ENCODE results near the gene PIWIL4.
A peak's percentile ranks its signal among the peaks of the same experiment; 100 is the strongest.

PIWIL4 gene

DNA sequence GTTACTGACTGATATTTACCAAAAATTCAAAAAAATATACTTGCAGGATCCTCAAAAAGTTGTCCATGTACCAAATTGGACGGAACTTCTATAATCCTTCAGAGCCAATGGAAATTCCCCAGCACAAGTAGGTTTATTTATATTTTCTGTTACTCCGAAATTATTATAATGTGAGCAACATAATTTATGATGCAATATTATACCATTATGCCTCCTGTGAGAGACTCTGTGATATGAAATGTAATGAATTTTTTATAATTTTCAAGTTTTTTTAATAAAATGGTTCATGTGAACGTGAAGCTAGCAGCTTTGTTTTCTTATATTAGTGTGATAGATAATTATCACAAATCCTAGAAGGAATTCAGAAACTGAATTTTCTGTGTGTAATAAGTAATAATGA is 18.2 kb downstream of the PIWIL4 start:
- peaks cover 3% of the 10 kb centered on the region for H3K4me1 Mint-ChIP-seq
- no peaks in the 10 kb centered on the region for H3K36me3 Mint-ChIP-seq
- no peak overlapping the region for H3K4me3 Mint-ChIP-seq
- DNase-seq (ENCODE audit: low spot score in 2 of 2) = no peak
- peaks cover 3% of the 10 kb centered on the region for H3K27me3 Mint-ChIP-seq
- H3K9me3 Mint-ChIP-seq = no peaks in the 10 kb centered on the region
- no peak overlapping the region for H3K27ac Mint-ChIP-seq
- no peak for ATAC-seq (ENCODE audit: low read depth)

DNA sequence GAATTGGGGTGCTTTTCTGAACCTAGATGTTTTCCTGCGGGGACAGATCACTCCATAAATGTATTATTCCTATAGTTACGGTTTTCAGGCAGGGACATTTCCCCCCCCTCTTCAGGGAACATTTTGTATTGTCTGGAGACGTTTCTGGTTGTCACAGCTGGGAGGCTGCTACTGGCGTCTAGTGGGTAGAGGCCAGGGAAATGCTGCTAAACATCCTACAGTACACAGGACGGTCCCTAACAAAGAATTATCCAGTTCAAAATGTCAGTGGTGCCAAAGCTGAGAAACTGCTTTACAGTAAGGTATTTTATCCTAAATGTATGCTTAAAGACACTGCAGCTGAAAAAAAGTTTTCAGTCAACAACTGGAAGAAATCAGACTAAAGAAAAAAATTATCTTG is 19.4 kb downstream of the PIWIL4 start:
- Mint-ChIP-seq H3K27me3 (peaks cover 2% of the 10 kb centered on the region), H3K4me3 (no peak overlapping the region), H3K4me1 (peaks cover 3% of the 10 kb centered on the region), H3K9me3 (no peaks in the 10 kb centered on the region), H3K27ac (no peak overlapping the region), H3K36me3 (no peaks in the 10 kb centered on the region)
- DNase-seq (ENCODE audit: low spot score in 2 of 2) (no peak), ATAC-seq (ENCODE audit: low read depth) (no peak)

DNA sequence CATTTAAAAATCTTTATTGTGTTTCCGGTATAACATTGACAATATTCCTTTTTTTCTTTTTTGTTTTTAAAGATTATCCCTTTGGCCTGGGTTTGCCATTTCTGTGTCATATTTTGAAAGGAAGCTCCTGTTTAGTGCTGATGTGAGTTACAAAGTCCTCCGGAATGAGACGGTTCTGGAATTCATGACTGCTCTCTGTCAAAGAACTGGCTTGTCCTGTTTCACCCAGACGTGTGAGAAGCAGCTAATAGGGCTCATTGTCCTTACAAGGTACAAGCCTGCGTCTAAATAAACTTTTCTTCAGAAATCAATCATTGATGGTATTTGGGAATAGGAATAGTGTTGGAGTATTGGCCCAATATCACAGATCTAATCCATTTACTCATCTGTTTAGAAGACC is 19.8 kb downstream of the PIWIL4 start:
- ATAC-seq (ENCODE audit: low read depth) = no peak
- no peak for DNase-seq (ENCODE audit: low spot score in 2 of 2)
- H3K36me3 Mint-ChIP-seq = no peaks in the 10 kb centered on the region
- H3K27ac Mint-ChIP-seq = no peak overlapping the region
- no peaks in the 10 kb centered on the region for H3K9me3 Mint-ChIP-seq
- H3K4me3 Mint-ChIP-seq = no peak overlapping the region
- H3K27me3 Mint-ChIP-seq = peaks cover 2% of the 10 kb centered on the region
- H3K4me1 Mint-ChIP-seq = no peaks in the 10 kb centered on the region

DNA sequence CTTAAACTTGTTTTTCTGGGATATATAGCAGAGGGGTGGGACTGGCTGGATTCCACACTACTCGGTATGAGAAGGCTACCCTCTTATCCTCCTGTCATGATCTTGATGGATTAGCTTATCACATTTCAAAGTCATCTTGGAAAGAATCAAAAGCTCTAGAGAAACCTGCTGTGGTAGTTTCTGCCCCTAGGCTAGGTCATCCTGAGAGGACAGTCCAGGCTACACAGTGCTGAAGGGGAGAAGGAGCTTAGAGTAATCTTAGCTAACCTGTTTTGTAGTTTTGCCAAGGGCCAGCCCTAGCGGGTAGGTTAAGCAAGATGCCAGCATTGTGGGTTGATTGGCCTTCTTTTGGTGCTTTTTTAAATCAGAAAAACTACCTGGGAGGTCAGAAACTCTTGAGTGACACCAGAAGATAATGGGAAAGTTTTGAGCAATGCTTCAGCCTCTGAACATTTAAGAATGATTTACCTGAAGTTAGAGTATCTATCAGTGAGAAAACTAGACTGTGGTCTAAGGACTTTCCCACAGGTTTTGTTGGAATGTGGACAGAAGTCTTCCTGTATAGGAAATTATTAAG is 21.3 kb downstream of the PIWIL4 start:
- Mint-ChIP-seq H3K27me3 (peaks cover 2% of the 10 kb centered on the region), H3K4me3 (no peak overlapping the region), H3K27ac (no peak overlapping the region), H3K4me1 (no peaks in the 10 kb centered on the region), H3K36me3 (no peaks in the 10 kb centered on the region), H3K9me3 (no peaks in the 10 kb centered on the region)
- ATAC-seq (ENCODE audit: low read depth) (no peak), DNase-seq (ENCODE audit: low spot score in 2 of 2) (no peak)

DNA sequence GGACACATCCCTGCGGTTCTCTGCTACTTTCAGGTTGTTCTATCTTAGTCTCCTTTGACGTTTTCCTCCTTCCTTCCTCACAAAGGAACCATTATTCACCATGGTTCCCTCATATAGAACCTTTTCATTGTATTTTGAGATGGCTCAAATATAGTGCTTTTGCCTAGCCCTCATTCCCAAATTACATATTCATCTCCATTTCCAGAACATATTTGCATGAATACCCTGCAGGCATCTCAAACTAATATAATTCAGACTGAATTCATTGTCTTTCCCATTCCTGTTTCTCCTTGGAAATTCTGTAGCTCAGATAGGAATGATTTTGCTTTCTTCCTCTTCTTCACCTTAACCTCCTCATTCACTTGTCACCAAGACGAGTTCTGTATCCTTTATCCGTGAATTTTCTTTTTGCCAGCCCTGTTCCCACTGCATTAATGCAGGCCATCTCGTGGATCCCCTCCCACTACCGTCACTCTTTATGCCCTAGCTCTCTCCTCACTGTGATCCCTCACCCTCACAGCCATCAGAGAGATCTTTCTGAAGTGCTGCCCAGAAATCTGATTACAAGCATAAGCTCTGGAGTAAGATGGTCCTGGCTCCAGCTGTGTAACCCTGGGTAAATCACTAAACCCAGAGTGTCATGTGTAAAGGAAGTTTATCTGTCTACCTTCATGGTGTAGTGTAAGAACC is 23.3 kb downstream of the PIWIL4 start:
- H3K4me3 Mint-ChIP-seq = no peak overlapping the region

DNA sequence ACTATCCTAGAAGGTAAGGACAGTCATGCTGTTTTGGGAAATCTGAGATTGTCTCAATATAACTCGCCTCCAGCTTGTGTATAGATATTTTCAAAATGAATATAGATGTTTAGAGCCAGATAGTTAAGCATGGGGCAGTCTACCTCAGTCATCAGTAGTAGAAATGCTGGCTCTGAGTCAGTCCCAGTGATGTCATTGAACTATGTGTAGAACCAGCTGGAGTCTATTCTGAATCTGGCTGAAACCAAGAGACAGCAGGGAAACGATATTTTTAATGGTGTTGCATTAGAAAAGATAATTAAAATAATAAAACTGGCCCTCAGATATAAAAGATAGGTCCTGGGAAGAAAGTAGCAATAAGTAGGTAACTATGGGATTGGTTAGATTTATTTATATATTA is 25.9 kb downstream of the PIWIL4 start:
- H3K36me3 Mint-ChIP-seq = no peaks in the 10 kb centered on the region
- DNase-seq (ENCODE audit: low spot score in 2 of 2) (no peak), ATAC-seq (ENCODE audit: low read depth) (no peak)
- H3K4me1 Mint-ChIP-seq = peaks cover 3% of the 10 kb centered on the region
- no peaks in the 10 kb centered on the region for H3K9me3 Mint-ChIP-seq
- no peak overlapping the region for H3K27ac Mint-ChIP-seq
- H3K4me3 Mint-ChIP-seq = no peak overlapping the region
- no peaks in the 10 kb centered on the region for H3K27me3 Mint-ChIP-seq

More for the DNA sequence above, 23.3 kb downstream of the PIWIL4 start:
- Mint-ChIP-seq H3K36me3 (no peaks in the 10 kb centered on the region), H3K27me3 (no peaks in the 10 kb centered on the region), H3K9me3 (no peaks in the 10 kb centered on the region), H3K27ac (no peak overlapping the region), H3K4me1 (peaks cover 3% of the 10 kb centered on the region)
- DNase-seq (ENCODE audit: low spot score in 2 of 2) (no peak), ATAC-seq (ENCODE audit: low read depth) (no peak)

DNA sequence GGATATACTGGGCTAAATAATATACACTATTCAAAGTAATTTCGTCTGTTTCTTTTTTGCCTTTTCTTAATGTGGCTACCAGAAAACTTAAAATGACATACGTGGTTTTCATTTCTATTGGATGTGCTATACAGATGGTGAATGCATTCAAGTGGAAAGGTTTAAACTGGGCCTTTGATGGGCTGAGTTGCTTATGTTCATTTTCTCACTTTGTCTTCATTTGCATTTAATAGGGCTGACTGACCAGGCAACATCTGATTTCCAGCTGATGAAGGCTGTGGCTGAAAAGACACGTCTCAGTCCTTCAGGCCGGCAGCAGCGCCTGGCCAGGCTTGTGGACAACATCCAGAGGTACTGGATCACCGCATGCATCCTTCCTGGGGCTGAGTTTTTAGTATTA is 27.9 kb downstream of the PIWIL4 start:
- DNase-seq (ENCODE audit: low spot score in 2 of 2) (no peak), ATAC-seq (ENCODE audit: low read depth) (no peak)
- H3K36me3 Mint-ChIP-seq = peaks cover 2% of the 10 kb centered on the region
- no peaks in the 10 kb centered on the region for H3K9me3 Mint-ChIP-seq
- peaks cover 3% of the 10 kb centered on the region for H3K4me1 Mint-ChIP-seq
- H3K27ac Mint-ChIP-seq = no peak overlapping the region
- H3K27me3 Mint-ChIP-seq = peaks cover 4% of the 10 kb centered on the region
- H3K4me3 Mint-ChIP-seq = no peak overlapping the region

GRCh38 chr11:94597896-94598295 is 30.7 kb downstream of the PIWIL4 start:
- DNase-seq (ENCODE audit: low spot score in 2 of 2) = no peak
- H3K27ac Mint-ChIP-seq = no peak overlapping the region
- peaks cover 2% of the 10 kb centered on the region for H3K9me3 Mint-ChIP-seq

DNA sequence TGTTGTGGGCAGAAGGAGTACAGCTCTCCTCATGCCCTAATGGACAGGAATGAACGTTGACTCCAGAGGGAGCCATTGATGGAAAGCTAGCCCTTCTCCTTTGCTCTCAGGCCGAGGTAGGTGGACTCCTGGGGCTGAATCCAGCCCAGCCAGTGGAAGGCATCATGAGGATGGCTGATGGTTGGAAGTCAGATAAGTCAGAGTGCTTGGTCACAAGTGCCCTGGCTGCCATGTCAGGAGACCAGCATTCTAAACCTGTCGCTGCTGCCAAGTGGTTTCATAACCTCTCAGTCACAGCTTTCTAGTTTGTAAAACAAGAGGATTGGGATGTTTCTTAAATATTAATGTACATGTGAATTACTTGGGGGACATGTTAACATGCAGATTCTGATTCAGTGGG is 32.3 kb downstream of the PIWIL4 start:
- no peak for DNase-seq (ENCODE audit: low spot score in 2 of 2)
- peaks cover 4% of the 10 kb centered on the region for H3K27me3 Mint-ChIP-seq
- no peak overlapping the region for H3K4me3 Mint-ChIP-seq
- no peak for ATAC-seq (ENCODE audit: low read depth)
- peaks cover 2% of the 10 kb centered on the region for H3K9me3 Mint-ChIP-seq
- H3K27ac Mint-ChIP-seq = no peak overlapping the region
- peaks cover 9% of the 10 kb centered on the region for H3K4me1 Mint-ChIP-seq
- peaks cover 5% of the 10 kb centered on the region for H3K36me3 Mint-ChIP-seq

More at GRCh38 chr11:94597896-94598295, 30.7 kb downstream of the PIWIL4 start:
- Mint-ChIP-seq H3K4me1 (peaks cover 7% of the 10 kb centered on the region), H3K36me3 (peaks cover 5% of the 10 kb centered on the region), H3K4me3 (no peak overlapping the region), H3K27me3 (peaks cover 4% of the 10 kb centered on the region)
- no peak for ATAC-seq (ENCODE audit: low read depth)

DNA sequence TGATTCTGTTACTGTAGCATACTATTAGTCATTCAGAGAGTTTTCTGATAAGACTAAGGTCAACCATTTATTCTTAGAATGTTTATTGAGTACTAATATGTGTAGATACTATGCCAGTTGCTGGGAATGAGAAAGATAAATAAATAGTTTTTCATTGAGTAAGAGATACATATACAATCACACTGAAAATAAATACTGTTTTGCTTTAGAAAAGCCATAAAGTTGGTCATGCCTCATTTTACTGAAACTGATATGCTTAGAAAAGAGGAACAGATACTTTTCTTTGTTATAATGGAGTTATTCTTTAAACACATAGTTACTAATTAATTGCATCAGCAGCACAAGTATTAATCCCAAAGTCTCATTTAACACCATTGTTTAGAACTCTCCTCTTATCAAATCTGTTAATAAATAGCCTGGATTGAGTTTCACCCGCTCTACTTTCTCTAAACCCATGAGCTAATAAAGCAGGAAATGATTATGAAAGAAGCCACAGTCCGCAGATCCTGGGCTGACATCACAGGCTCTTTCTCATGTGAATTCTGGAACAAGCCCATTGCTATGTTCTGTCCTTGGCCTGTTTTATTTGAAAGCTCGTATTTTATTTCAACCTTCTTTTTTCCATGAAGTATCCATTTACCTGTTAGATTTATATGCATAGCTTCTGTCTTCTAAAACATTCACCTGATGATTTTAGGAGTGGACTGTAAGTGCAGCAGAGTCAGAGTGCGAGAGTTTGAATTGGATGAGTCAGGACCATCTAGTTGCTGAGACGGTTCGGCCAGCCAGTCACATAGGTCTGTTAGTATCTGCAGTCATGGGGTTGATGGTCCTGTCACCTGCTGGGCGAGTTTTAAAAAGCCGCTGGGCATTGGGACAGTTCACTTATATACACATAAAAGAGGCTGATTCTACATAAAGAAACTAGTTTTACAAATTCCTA is 35.5 kb downstream of the PIWIL4 start:
- Mint-ChIP-seq H3K4me1 (peaks cover 6% of the 10 kb centered on the region), H3K27me3 (peaks cover 4% of the 10 kb centered on the region), H3K9me3 (peaks cover 2% of the 10 kb centered on the region), H3K4me3 (peak overlapping the region; percentile 0), H3K36me3 (peaks cover 5% of the 10 kb centered on the region), H3K27ac (no peak overlapping the region)
- ATAC-seq (ENCODE audit: low read depth) (peak; percentile 17), DNase-seq (ENCODE audit: low spot score in 2 of 2) (peak in 1 of 2 donors; percentile 14)

DNA sequence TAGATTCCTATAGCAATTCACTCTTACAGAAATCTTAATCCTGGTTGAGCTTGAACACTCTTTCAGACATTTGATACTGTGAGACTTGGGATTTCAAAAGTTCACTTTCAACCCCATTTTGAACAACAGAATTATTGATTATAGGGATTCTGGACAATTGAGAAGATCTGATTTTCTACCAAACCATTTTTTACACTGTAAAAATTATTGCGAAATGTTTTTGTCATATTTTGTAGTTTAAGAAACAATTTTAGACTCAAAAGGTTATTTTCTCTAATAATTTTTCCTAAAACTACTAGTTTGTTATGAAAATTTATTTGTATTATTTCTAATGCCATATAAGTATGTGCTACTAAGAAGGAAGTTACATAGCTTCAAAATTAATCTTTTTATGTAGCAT is 36.4 kb downstream of the PIWIL4 start:
- ATAC-seq (ENCODE audit: low read depth) = no peak

GRCh38 chr11:94604482-94604881 is 37.3 kb downstream of the PIWIL4 start:
- Mint-ChIP-seq H3K27ac (no peak overlapping the region), H3K4me3 (no peak overlapping the region), H3K36me3 (peaks cover 5% of the 10 kb centered on the region), H3K4me1 (peaks cover 6% of the 10 kb centered on the region), H3K27me3 (peaks cover 2% of the 10 kb centered on the region), H3K9me3 (peaks cover 2% of the 10 kb centered on the region)
- DNase-seq (ENCODE audit: low spot score in 2 of 2) = no peak
- ATAC-seq (ENCODE audit: low read depth) = no peak

More for the DNA sequence above, 36.4 kb downstream of the PIWIL4 start:
- peaks cover 6% of the 10 kb centered on the region for H3K4me1 Mint-ChIP-seq
- peaks cover 4% of the 10 kb centered on the region for H3K27me3 Mint-ChIP-seq
- no peak overlapping the region for H3K4me3 Mint-ChIP-seq
- H3K9me3 Mint-ChIP-seq = peaks cover 2% of the 10 kb centered on the region
- no peak for DNase-seq (ENCODE audit: low spot score in 2 of 2)
- H3K27ac Mint-ChIP-seq = no peak overlapping the region
- peaks cover 5% of the 10 kb centered on the region for H3K36me3 Mint-ChIP-seq

- Mint-ChIP-seq H3K27me3 (no peaks in the 10 kb centered on the region), H3K27ac (no peak overlapping the region), H3K9me3 (peaks cover 16% of the 10 kb centered on the region), H3K4me3 (no peak overlapping the region), H3K4me1 (no peaks in the 10 kb centered on the region), H3K36me3 (peaks cover 12% of the 10 kb centered on the region)
- no peak for ATAC-seq (ENCODE audit: low read depth)
- DNase-seq (ENCODE audit: low spot score in 2 of 2) = no peak
These were observed 46.0 kb downstream of the PIWIL4 start for GRCh38 chr11:94613120-94613519.

DNA sequence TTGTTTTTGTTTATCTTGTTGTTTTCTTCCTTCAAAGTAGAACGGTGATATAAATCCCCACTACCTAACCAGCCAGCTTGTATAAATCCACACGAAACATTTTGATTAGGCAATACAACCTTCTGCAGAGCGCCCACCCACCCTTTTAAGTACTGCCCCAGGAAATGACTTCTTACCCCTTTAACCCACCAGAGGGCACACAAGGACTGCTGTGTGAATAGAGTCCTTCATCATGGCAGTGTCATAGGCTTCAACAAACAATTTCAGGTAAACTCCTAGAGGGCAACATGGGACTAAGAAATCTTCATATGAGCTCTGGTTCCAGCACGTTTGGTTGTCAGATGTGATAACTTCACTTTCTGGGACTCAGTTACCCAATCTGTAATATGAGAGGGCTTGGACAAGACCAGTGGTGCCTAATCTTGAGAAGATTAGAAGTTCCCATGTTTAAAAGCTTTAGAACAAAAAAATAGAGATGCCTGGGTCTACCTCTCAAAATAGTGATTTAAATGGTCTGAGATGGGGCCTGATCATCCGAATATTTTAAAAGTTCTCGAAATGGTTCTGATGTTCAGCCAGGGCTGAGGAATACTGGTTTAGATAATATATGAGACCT is 56.1 kb downstream of the PIWIL4 start:
- H3K4me3 Mint-ChIP-seq = no peak overlapping the region
- no peak overlapping the region for H3K27ac Mint-ChIP-seq
- DNase-seq (ENCODE audit: low spot score in 2 of 2) (peak in 1 of 2 donors; percentile 1), ATAC-seq (ENCODE audit: low read depth) (peak; percentile 48)
- H3K36me3 Mint-ChIP-seq = peaks cover 5% of the 10 kb centered on the region
- H3K9me3 Mint-ChIP-seq = peaks cover 9% of the 10 kb centered on the region
- H3K27me3 Mint-ChIP-seq = peaks cover 18% of the 10 kb centered on the region
- H3K4me1 Mint-ChIP-seq = no peaks in the 10 kb centered on the region
